Natural killer cell (primary cell): ENCODE data around the gene PTPRR. TPM values are rescaled to one million over a fixed set of nuclear protein-coding genes. Genes with fewer than 3 reads are reported as not detected.
A peak's percentile ranks its signal among the peaks of the same experiment; 100 is the strongest.

ENCODE experiments used
- ATAC-seq, 3 donors: fragments of 150-1000 bp in 2 of 3; fragments of 200-7000 bp in 1 of 3; cut with Tn5 transposase; 1 replicate in 1 of 3; 2 replicates in 2 of 3; pipeline ENCODE4 v1.10.0; 2021; ENCODE audit warnings: mild to moderate bottlenecking in 2 of 3, moderate library complexity in 2 of 3
- DNase-seq, 2 donors: peaks; one replicate each; pipeline versions ENCODE4 v3.0.0 to v3.0.0-alpha.2; 2013 to 2021; ENCODE audit warnings: mixed read lengths in 1 of 2
- H3K27ac ChIP-seq: one replicate; pipeline ENCODE4 v1.5.1; 2013; ENCODE audit warnings: mild to moderate bottlenecking, low read length
- H3K27me3 ChIP-seq: one replicate; pipeline ENCODE4 v1.6.1; 2013; ENCODE audit warnings: low read length; ENCODE audit not compliant: control insufficient read depth, insufficient read depth
- H3K36me3 ChIP-seq: one replicate; pipeline ENCODE4 v1.6.1; 2013; ENCODE audit warnings: low read length; ENCODE audit not compliant: control insufficient read depth, insufficient read depth
- H3K4me1 ChIP-seq: one replicate; pipeline ENCODE4 v1.6.1; 2013; ENCODE audit warnings: low read length; ENCODE audit not compliant: control insufficient read depth, insufficient read depth
- H3K4me3 ChIP-seq: one replicate; pipeline ENCODE4 v1.5.1; 2013; ENCODE audit warnings: low read length
- H3K9me3 ChIP-seq: one replicate; pipeline ENCODE4 v1.6.1; 2013; ENCODE audit warnings: low read length; ENCODE audit not compliant: control insufficient read depth, insufficient read depth
- H3K27ac Mint-ChIP-seq, 2 donors: one replicate each; pipeline ENCODE4 v1.8.0; 2022; ENCODE audit warnings: mild to moderate bottlenecking in 2 of 2, mixed read lengths in 2 of 2, moderate library complexity in 1 of 2
- H3K27me3 Mint-ChIP-seq, 2 donors: one replicate each; pipeline ENCODE4 v1.8.0; 2022; ENCODE audit warnings: low read depth in 2 of 2, mixed read lengths in 2 of 2
- H3K36me3 Mint-ChIP-seq: one replicate; pipeline ENCODE4 v1.8.0; 2022; ENCODE audit warnings: mixed read lengths
- H3K4me1 Mint-ChIP-seq, 2 donors: one replicate each; pipeline ENCODE4 v1.8.0; 2022; ENCODE audit warnings: mixed read lengths in 2 of 2
- H3K4me3 Mint-ChIP-seq: one replicate; pipeline ENCODE4 v1.8.0; 2022; ENCODE audit warnings: mild to moderate bottlenecking, moderate library complexity, mixed read lengths
- H3K9me3 Mint-ChIP-seq, 2 donors: one replicate each; pipeline ENCODE4 v1.8.0; 2022; ENCODE audit warnings: mixed read lengths in 2 of 2
- WGBS: methylation state at CpG from one replicate; pipeline ENCODE4 v1.1.7; 2013; ENCODE audit warnings: missing lambda C conversion rate; ENCODE audit not compliant: insufficient coverage; 5-methylcytosine and 5-hydroxymethylcytosine counted together
- intact Hi-C: fragments of 100-400 bp; cut with micrococcal nuclease; formaldehyde crosslinking; loops from one replicate; pipeline ENCODE4 v1.14.2; 2022
- total RNA-seq, 4 donors: library from RNA; stranded (reverse); fragments of 120-200 nt in 1 of 4; gene quantifications; one replicate each; pipeline versions ENCODE4 v1.2.3 to v1.2.4, GENCODE V29; 2013 to 2022
- TF ChIP-seq, protein P1 (sequence below): fragments of 200-600 bp; IDR thresholded peaks from one replicate; pipeline ENCODE4 v1.8.0; 2022; ENCODE audit warnings: antibody characterized with exemption

PTPRR gene
- total RNA-seq, 3 donors from 2014 or later (not counting 1 experiment from before 2014, with no cell fraction given): 0.91 to 1.3 TPM; not detected in 1

DNA sequence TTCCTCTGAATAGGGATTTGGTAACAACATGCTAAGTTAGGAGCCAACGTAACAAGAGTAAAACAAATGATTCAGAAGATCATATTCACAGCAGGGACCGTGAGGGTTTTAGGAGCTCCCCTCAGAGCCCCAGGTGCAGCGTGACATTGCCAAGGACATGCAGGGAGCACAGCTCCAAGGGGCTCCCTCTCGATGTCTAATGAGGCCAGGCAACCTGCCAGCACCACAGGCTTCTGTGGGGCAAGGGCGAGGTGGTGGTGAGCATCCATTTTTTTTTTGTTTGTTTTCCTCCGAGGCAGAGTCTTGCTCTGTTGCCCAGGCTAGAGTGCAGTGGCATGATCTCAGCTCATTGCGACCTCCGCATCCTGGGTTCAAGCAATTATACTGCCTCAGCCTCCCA, 188.3 kb downstream of the PTPRR start:
- H3K4me1 ChIP-seq: no peaks in the 10 kb centered on the region
- WGBS: 89% methylated on average over 8 of the region's 8 CpGs
- TF ChIP-seq, protein P1, sequence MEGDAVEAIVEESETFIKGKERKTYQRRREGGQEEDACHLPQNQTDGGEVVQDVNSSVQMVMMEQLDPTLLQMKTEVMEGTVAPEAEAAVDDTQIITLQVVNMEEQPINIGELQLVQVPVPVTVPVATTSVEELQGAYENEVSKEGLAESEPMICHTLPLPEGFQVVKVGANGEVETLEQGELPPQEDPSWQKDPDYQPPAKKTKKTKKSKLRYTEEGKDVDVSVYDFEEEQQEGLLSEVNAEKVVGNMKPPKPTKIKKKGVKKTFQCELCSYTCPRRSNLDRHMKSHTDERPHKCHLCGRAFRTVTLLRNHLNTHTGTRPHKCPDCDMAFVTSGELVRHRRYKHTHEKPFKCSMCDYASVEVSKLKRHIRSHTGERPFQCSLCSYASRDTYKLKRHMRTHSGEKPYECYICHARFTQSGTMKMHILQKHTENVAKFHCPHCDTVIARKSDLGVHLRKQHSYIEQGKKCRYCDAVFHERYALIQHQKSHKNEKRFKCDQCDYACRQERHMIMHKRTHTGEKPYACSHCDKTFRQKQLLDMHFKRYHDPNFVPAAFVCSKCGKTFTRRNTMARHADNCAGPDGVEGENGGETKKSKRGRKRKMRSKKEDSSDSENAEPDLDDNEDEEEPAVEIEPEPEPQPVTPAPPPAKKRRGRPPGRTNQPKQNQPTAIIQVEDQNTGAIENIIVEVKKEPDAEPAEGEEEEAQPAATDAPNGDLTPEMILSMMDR: no peak
- Mint-ChIP-seq H3K4me1 (no peaks in the 10 kb centered on the region), H3K9me3 (no peaks in the 10 kb centered on the region), H3K36me3 (no peaks in the 10 kb centered on the region), H3K27me3 (peaks cover 5 to 9% of the 10 kb centered on the region in 2 donors), H3K27ac (no peak overlapping the region), H3K4me3 (no peak overlapping the region)
- no peak for ATAC-seq
- H3K27ac ChIP-seq: no peak overlapping the region
- intact Hi-C loops: loop anchor here (5.0 kb wide), 1 partner anchor 1015 kb away; no protein-coding TSS in a partner anchor
- no peaks in the 10 kb centered on the region for H3K36me3 ChIP-seq
- DNase-seq: no peak
- no peaks in the 10 kb centered on the region for H3K9me3 ChIP-seq
- H3K4me3 ChIP-seq: no peak overlapping the region
- no peaks in the 10 kb centered on the region for H3K27me3 ChIP-seq

DNA sequence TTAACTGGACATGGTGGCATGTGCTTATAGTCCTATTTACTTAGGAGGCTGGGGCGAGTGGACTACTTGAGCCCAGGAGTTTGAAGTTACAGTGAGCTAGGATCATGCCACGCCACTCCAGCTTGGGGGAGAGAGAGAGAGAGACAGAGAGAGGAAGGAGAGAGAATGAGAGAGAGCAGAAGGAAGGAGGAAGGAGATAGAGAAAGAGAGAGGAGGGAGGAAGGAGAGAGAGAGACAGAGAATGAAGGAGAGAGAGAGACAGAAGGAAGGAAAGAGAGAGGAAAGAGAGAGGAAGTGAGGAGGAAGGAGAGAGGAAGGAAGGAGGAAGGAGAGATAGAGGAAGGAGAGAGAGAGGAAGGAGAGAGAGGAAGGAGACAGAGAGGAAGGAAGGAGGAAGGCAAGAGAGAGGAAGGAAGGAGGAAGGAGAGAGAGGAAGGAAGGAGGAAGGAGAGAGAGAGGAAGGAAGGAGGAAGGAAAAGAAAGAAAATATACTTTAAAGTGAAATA, 189.8 kb downstream of the PTPRR start:
- TF ChIP-seq, protein P1: no peak
- no peak overlapping the region for H3K4me3 ChIP-seq
- peaks cover 0 to 8% of the 10 kb centered on the region in 2 donors for H3K27me3 Mint-ChIP-seq
- no peaks in the 10 kb centered on the region for H3K9me3 ChIP-seq
- no peaks in the 10 kb centered on the region for H3K4me1 Mint-ChIP-seq
- no peak overlapping the region for H3K27ac ChIP-seq
- 85% methylated on average over 2 of the region's 2 CpGs for WGBS
- DNase-seq (no peak), ATAC-seq (no peak)
- intact Hi-C loops: loop anchor here (1.0 to 5.0 kb wide), 3 partner anchors 140 to 1017 kb away; no protein-coding TSS in a partner anchor
- H3K36me3 ChIP-seq: no peaks in the 10 kb centered on the region
- no peaks in the 10 kb centered on the region for H3K27me3 ChIP-seq
- H3K27ac Mint-ChIP-seq: no peak overlapping the region
- H3K4me1 ChIP-seq: no peaks in the 10 kb centered on the region
- no peaks in the 10 kb centered on the region for H3K9me3 Mint-ChIP-seq
- H3K4me3 Mint-ChIP-seq: no peak overlapping the region
- H3K36me3 Mint-ChIP-seq: no peaks in the 10 kb centered on the region

DNA sequence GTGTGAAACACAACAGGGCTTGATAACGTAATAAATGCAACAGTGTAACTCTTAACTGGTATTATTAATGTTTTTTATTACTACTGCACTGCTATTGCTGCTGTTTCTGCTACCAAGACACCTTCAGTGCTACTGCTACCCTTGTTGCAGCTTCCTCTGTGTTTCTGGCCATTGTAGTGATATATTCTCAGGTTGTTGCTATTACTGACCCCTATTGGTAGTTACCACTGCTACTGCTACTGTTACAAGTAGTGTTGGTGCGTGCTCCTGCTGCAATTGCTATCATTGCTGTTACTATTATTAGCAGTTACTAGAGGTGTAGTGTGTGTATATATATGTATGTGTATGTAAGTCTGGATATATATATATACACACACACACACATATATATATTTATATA, 196.1 kb downstream of the PTPRR start:
- Histone ChIP-seq H3K9me3 (no peaks in the 10 kb centered on the region), H3K27me3 (no peaks in the 10 kb centered on the region), H3K4me3 (no peak overlapping the region), H3K36me3 (no peaks in the 10 kb centered on the region), H3K27ac (no peak overlapping the region), H3K4me1 (peaks cover 4% of the 10 kb centered on the region)
- Mint-ChIP-seq H3K27ac (no peak overlapping the region), H3K4me1 (peaks cover 11 to 20% of the 10 kb centered on the region in 2 donors), H3K4me3 (no peak overlapping the region), H3K27me3 (peaks cover 0 to 4% of the 10 kb centered on the region in 2 donors), H3K36me3 (no peaks in the 10 kb centered on the region), H3K9me3 (no peaks in the 10 kb centered on the region)
- ATAC-seq: peak in 2 of 3 donors; percentile 24 to 45
- DNase-seq: no peak
- WGBS: no CpG with 5 or more reads among the region's 2 CpGs
- TF ChIP-seq, protein P1: no peak
- intact Hi-C loops: loop anchor here (5.0 kb wide), 1 partner anchor 842 kb away; no protein-coding TSS in a partner anchor
